C4-2B (cell line): ENCODE measurements around the gene RELN.

Source experiments
- ZFX ChIP-seq: fragments of 450-650 bp; IDR thresholded peaks from 2 replicates; pipeline ENCODE4 v1.6.1; 2017
- TF ChIP-seq, protein P1 (sequence below): fragments of 450-650 bp; conservative IDR thresholded peaks from 2 replicates; pipeline ENCODE4 v1.5.1; 2017; ENCODE audit warnings: mild to moderate bottlenecking

DNA sequence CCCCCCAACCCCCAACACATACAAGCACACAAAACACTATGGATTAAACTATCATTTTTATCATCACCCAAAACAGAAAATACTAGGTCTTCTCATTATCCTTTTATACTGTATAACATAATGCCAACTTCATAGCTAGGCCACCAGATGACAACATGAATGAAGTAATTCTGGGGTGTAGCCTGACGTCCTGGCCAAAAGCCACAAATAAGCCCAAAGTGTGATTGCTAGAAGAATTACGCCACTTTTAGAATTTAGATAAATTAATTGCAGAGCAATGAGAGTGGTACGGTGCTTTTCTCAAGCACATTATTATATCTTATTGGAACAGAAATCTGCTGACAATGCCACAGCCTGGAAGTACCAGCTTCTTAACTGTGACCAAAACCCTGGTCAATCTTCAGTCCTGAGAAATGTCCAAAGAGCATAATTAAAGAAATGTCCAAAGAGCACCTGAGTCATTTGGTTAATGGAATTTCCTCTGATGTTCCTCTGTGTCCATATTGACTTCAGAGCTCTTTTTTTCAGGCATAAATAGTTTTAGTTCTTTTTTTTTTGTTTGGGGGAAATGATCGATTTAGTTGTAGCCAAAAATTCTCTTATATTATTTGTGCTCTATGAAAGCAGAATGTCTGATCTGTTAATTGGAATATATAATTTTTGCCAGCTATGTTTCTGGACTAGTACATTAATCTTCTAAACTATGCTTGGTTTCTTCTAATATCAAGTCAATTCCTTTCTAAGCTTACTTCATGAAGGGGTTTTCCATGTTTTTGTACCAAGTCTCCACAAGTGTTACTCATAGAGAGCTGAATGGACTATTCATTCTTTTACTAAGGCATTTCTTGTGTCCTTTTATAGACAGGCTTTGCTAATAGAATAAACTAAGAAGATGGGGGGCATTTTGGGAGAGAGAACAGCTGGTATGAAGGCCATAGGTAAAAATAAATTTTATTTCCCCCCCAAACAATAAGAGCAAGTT, 310.0 kb downstream of the RELN start:
- TF ChIP-seq, protein P1, sequence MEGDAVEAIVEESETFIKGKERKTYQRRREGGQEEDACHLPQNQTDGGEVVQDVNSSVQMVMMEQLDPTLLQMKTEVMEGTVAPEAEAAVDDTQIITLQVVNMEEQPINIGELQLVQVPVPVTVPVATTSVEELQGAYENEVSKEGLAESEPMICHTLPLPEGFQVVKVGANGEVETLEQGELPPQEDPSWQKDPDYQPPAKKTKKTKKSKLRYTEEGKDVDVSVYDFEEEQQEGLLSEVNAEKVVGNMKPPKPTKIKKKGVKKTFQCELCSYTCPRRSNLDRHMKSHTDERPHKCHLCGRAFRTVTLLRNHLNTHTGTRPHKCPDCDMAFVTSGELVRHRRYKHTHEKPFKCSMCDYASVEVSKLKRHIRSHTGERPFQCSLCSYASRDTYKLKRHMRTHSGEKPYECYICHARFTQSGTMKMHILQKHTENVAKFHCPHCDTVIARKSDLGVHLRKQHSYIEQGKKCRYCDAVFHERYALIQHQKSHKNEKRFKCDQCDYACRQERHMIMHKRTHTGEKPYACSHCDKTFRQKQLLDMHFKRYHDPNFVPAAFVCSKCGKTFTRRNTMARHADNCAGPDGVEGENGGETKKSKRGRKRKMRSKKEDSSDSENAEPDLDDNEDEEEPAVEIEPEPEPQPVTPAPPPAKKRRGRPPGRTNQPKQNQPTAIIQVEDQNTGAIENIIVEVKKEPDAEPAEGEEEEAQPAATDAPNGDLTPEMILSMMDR, result no peak
- no peak for TF ChIP-seq ZFX
